GM18909 (cell line): ENCODE results near the gene NXF1.

Experiments
- ATAC-seq: cut with Tn5 transposase; IDR thresholded peaks from one replicate; pipeline ENCODE4 v1.9.1; 2021; ENCODE audit warnings: mild to moderate bottlenecking; ENCODE audit not compliant: unreplicated experiment, poor library complexity

The NXF1 gene

DNA sequence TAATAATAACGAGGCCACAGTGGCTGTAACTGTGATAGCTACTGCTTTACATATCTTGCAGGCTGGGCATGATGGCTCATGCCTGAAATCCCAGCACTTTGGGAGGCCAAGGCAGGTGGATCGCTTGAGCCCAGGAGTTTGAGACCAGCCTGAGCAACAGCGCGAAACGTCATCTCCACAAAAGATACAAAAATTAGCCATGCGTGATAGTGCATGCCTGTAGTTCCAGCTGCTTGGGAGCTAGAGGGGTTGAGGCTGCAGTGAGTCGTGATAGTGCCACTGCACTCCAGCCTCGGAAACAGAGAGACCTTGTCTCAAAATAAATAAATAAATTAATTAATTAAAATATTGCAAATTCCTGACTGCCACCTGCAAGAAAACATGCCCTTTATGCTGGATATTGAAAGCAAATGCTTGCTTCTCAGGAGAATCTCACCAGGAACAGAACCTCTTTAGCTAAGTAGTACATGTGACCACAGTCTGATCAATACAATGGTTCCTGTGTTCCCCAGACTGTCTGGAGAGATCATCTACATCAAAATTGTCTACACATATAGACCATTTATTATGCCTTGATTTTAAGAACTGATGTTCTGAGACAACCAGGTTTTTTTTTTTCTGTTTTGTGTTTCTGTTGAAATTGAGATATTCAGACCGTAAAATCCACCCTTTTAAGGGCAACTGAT is 57.6 kb downstream of the NXF1 start:
- ATAC-seq = no peak
